Right cardiac atrium (tissue), 5 donors: ENCODE data around the gene ATP2A1. TPM values are rescaled to one million over a fixed set of nuclear protein-coding genes. Genes with fewer than 3 reads are reported as not detected.
A peak's percentile ranks its signal among the peaks of the same experiment; 100 is the strongest.

Experiments
- ATAC-seq, 2 donors: fragments of 200-7000 bp; cut with Tn5 transposase; one replicate each; pipeline versions ENCODE4 v1.8.0 to v1.9.1; 2020; ENCODE audit warnings: moderate library complexity in 2 of 2, mild to moderate bottlenecking in 1 of 2
- DNase-seq, 3 donors: peaks; one replicate each; pipeline ENCODE4 v3.0.0-alpha.2; 2020
- H3K27ac ChIP-seq: one replicate; pipeline ENCODE4 v1.5.1; 2013; ENCODE audit warnings: mild to moderate bottlenecking, low read length, control low read depth, moderate library complexity
- H3K27me3 ChIP-seq: one replicate; pipeline ENCODE4 v1.6.1; 2013; ENCODE audit not compliant: control insufficient read depth, insufficient read depth
- H3K4me1 ChIP-seq: one replicate; pipeline ENCODE4 v1.6.1; 2013; ENCODE audit warnings: low read length; ENCODE audit not compliant: control insufficient read depth, insufficient read depth
- H3K4me3 ChIP-seq: one replicate; pipeline ENCODE4 v1.5.1; 2013; ENCODE audit warnings: low read length, control low read depth
- H3K9me3 ChIP-seq: one replicate; pipeline ENCODE4 v1.6.1; 2013; ENCODE audit warnings: low read length; ENCODE audit not compliant: control insufficient read depth
- WGBS: extraction: QIAGEN DNeasy Blood & Tissue Kit; methylation state at CpG from one replicate; pipeline ENCODE4 v1.1.7; 2013; 5-methylcytosine and 5-hydroxymethylcytosine counted together
- intact Hi-C, 4 donors: fragments of 100-400 bp; cut with DNase I; formaldehyde crosslinking; loops; one replicate each; pipeline versions ENCODE4 v1.11.0 to v1.14.0; 2022 to 2023
- polyA plus RNA-seq: library from polyadenylated mRNA; stranded (reverse); fragments of 200-250 nt; gene quantifications from one replicate; pipeline ENCODE4 v1.2.3, GENCODE V29; 2013
- total RNA-seq, 4 donors: library from RNA; stranded (reverse); fragmentation: NEBNext Ultra II Directional; extraction: Animal tissue kit (Norgen Biotek cat#: 25700); gene quantifications; one replicate each; pipeline ENCODE4 v1.2.1, GENCODE V29; 2021
- donor health status: healthy with polysubstance abuse.
- donor health status: DM: no; HTN: yes; CAD: no.
- donor health status: DM: no; HTN: no; CAD: no.
- donor health status: DM: no; HTN: yes; CAD: no; lungs with severe emphysema.
- donor health status: DM: yes; HTN: yes; CAD: no.

The ATP2A1 gene
- total and polyA plus RNA-seq, 5 donors = 0.11 to 0.75 (median 0.48) TPM

DNA sequence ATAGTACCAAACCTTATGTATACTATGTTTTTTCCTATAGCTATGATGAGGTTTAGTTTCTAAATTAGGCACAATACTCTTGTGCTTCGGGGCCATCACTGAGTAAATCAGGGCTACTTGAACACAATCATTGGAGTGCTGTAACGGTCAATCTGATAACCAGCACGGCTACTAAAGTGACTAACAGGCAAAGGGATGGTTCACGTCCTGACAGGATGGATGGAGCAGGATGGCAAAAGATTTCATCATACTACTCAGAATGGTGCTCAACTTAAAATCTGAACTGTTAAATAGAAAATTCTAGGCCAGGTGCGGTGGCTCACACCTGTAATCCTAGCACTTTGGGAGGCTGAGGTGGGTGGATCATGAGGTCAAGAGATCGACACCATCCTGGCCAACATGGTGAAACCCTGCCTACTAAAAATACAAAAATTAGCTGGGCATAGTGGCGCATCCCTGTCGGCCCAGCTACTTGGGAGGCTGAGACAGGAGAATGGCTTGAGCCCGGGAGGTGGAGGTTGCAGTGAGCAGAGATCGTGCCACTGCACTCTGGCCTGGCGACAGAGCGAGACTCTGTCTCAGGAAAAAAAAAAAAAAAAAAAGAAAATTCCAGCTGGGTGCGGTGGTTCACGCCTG is 39.2 kb upstream of the ATP2A1 start:
- Histone ChIP-seq H3K4me1 (no peaks in the 10 kb centered on the region), H3K27me3 (no peaks in the 10 kb centered on the region), H3K4me3 (no peak overlapping the region), H3K9me3 (no peaks in the 10 kb centered on the region), H3K27ac (no peak overlapping the region)
- intact Hi-C loops = no loop called here
- DNase-seq (no peak), ATAC-seq (no peak)
- WGBS = 93% methylated on average over 14 of the region's 14 CpGs

GRCh38 chr16:28839899-28840298 is 38.4 kb upstream of the ATP2A1 start:
- H3K4me1 ChIP-seq = no peaks in the 10 kb centered on the region
- intact Hi-C loops = no loop called here
- no peak overlapping the region for H3K27ac ChIP-seq
- ATAC-seq (no peak), DNase-seq (no peak)
- no peaks in the 10 kb centered on the region for H3K9me3 ChIP-seq
- WGBS = 26% methylated on average over 1 of the region's 1 CpG
- H3K27me3 ChIP-seq = no peaks in the 10 kb centered on the region
- no peak overlapping the region for H3K4me3 ChIP-seq

DNA sequence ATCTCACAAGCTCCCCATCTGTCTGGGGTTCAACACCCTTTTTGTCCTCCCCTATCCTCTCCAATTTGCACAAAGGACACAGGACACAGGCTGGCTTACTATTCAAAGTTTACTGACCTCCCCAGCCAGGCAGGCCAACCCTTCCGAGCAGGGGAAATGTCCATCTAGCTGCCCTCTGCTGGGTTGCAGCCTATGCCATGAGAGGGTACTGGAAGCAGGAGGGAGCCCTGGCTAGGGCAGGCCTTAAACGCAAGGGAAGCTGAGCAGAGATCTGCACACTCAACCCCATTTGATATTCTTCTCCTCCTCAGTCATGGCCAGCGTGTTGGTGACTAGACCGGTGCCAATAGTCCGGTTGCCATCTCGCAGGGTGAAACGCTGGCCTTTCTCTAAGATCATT is 35.6 kb upstream of the ATP2A1 start:
- Histone ChIP-seq H3K4me3 (no peak overlapping the region), H3K4me1 (peaks cover 3% of the 10 kb centered on the region), H3K27me3 (no peaks in the 10 kb centered on the region), H3K9me3 (no peaks in the 10 kb centered on the region), H3K27ac (no peak overlapping the region)
- no peak for ATAC-seq
- WGBS = 90% methylated on average over 7 of the region's 7 CpGs
- no peak for DNase-seq
- intact Hi-C loops = no loop called here

- H3K4me1 ChIP-seq = peaks cover 3% of the 10 kb centered on the region
- H3K9me3 ChIP-seq = no peaks in the 10 kb centered on the region
- ATAC-seq = no peak
- H3K4me3 ChIP-seq = no peak overlapping the region
- no peak overlapping the region for H3K27ac ChIP-seq
- DNase-seq = peak in 1 of 3 donors; percentile 42
- intact Hi-C loops = no loop called here
- WGBS = 89% methylated on average over 12 of the region's 12 CpGs
- no peaks in the 10 kb centered on the region for H3K27me3 ChIP-seq
These were observed 34.5 kb upstream of the ATP2A1 start for GRCh38 chr16:28843766-28844165.

DNA sequence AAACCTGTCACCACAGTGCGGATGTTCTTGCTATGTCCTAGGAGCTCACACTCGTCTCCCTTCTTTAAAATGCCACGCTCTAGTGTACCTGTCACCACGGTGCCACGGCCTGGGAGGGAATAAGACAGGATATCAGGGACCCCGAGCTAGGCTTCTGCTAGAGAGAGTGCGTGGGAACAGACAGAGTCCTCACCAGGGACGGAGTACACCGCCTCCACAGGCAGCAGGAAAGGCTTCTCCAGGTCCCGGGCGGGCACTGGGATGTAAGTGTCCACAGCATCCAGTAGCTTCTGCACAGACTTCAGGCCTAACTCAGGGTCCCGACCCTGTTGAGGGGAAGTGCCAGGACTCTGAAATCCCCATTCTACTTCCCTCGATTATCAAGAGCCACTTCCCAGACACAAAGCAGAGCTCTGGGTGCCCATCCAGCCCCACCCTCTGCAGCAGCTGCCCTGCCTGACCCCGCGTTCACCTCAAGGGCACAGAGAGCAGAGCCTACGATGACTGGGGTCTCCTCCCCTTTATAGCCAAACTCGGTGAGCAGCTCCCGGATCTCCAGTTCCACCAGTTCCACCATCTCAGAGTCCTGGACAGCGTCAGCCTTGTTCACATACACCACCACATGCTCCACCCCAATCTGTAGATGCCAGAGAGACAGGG is 33.9 kb upstream of the ATP2A1 start:
- no peaks in the 10 kb centered on the region for H3K27me3 ChIP-seq
- H3K4me3 ChIP-seq = no peak overlapping the region
- H3K4me1 ChIP-seq = peaks cover 3% of the 10 kb centered on the region
- no peak overlapping the region for H3K27ac ChIP-seq
- intact Hi-C loops = no loop called here
- WGBS = 86% methylated on average over 19 of the region's 19 CpGs
- no peak for DNase-seq
- no peaks in the 10 kb centered on the region for H3K9me3 ChIP-seq
- ATAC-seq = no peak

GRCh38 chr16:28845293-28845692 is 33.0 kb upstream of the ATP2A1 start:
- no peak for ATAC-seq
- H3K27ac ChIP-seq = no peak overlapping the region
- no peak for DNase-seq
- H3K4me1 ChIP-seq = peaks cover 3% of the 10 kb centered on the region
- no peaks in the 10 kb centered on the region for H3K27me3 ChIP-seq
- intact Hi-C loops = no loop called here
- no peaks in the 10 kb centered on the region for H3K9me3 ChIP-seq
- peak overlapping the region; percentile 45 for H3K4me3 ChIP-seq
- 51% methylated on average over 10 of the region's 10 CpGs for WGBS

DNA sequence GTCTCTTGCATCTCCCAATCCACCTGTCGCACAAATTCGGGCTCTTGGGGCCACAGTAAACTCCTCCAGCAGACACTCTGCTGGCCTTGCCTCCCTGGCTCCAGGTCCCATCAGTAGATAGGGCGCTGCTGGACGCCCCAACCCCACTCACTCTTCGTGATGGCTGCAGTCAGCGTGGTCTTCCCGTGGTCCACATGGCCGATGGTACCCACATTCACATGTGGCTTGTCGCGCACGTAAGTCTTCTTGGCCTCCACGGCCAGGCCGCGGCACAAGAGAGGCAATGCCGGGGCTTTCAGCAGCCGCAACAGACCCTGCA is 32.6 kb upstream of the ATP2A1 start:
- peaks cover 3% of the 10 kb centered on the region for H3K4me1 ChIP-seq
- intact Hi-C loops = no loop called here
- peak overlapping the region; percentile 45 for H3K4me3 ChIP-seq
- WGBS = 2% methylated on average over 16 of the region's 16 CpGs
- H3K27ac ChIP-seq = peak overlapping the region; percentile 21
- DNase-seq (no peak), ATAC-seq (peak; percentile 1)
- no peaks in the 10 kb centered on the region for H3K27me3 ChIP-seq
- no peaks in the 10 kb centered on the region for H3K9me3 ChIP-seq

DNA sequence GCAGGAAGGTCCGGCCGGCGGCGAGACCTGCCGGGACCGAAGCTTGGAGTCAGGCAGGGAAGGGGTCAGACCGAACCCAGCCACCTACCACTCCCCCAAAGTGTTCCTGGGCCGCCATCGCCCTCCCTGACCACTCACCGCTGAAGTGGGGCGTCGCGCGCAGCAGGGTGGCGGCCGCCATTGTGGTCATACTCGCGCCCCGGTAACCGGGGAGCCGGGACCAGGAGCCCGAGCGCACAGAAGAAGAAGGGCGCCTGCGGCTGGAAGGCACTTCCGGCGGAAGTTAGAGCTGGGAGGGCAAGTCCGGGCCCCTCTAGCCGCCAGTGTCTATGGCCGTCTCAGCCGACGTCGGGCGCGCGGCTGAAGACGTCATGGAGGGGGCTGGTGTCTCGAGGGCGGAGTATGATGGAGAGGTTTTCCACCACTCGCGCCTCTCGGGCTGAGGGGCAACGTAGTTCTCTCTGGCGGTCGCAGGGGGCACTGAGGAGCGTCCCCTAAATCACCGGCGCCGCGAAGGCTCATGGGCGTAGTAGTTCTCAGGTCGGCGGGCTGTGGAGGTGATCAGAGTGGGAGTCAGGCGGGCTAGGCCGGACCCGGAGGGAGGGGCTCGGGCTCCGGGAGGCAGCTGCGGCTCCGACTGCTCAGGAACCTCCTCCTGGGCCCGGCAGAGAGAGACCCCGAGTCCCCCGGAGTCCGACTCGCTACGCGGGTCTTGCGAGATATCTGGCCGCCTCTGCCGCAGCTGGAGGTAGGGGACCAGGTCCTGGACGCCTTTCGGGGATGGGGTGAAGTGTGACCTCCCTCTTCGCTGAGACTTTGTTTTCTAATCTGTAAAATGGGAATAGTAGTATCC is 32.0 kb upstream of the ATP2A1 start, which contains the start of gene TUFM:
Gene TUFM (minus strand): TSS at position 269 of the 853 bp plus-strand sequence. CDS start 79 bp downstream, at position 190.
- under 1% methylated on average over 73 of the region's 73 CpGs for WGBS
- peak; percentile 98 to 99 (median 99) for DNase-seq
- H3K27me3 ChIP-seq = no peaks in the 10 kb centered on the region
- intact Hi-C loops = no loop called here
- peak within 1 kb of the TSS; percentile 75 for H3K4me3 ChIP-seq
- H3K9me3 ChIP-seq = no peaks in the 10 kb centered on the region
- peak; percentile 97 for ATAC-seq
- peaks cover 3% of the 10 kb centered on the region for H3K4me1 ChIP-seq
- H3K27ac ChIP-seq = peak within 1 kb of the TSS; percentile 85

DNA sequence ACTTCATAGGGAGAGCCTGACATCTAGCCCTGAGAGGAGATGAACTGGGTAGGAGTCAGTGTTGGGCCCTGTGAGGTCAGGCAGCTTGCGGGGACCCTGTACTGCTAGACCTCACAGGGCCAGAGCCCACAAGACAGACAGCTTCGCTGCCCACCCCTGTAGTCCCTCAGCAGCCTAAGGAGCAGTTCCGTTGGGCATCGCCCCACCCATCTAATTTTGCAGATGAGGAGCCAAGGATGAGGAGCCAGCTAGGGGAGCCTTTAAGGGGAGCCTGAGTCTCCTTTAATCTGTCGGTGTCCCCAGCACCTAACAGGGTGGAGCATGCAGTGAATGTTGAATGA is 31.4 kb upstream of the ATP2A1 start:
- 16% methylated on average over 5 of the region's 5 CpGs for WGBS
- peaks cover 3% of the 10 kb centered on the region for H3K4me1 ChIP-seq
- ATAC-seq = peak; percentile 20 to 39
- intact Hi-C loops = no loop called here
- DNase-seq = peak in 1 of 3 donors; percentile 53
- no peaks in the 10 kb centered on the region for H3K9me3 ChIP-seq
- peak overlapping the region; percentile 85 for H3K27ac ChIP-seq
- peak overlapping the region; percentile 75 for H3K4me3 ChIP-seq
- no peaks in the 10 kb centered on the region for H3K27me3 ChIP-seq

DNA sequence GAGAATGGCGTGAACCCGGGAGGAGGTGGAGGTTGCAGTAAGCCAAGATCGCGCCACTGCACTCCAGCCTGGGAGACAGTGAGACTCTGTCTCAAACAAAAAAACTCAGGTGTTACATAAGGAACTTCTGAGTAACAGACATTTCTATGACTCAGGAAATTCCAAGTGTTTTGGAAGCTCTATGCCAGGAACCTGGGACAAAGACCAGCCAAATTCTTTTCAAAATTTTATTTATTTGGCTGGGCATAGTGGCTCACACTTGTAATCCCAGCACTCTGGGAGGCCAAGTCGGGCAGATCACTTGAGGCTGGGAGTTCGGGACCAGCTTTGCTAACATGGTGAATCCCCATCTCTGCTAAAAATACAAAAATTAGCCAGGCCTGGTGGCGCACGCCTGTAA is 19.9 kb upstream of the ATP2A1 start:
- Histone ChIP-seq H3K4me3 (no peak overlapping the region), H3K27me3 (no peaks in the 10 kb centered on the region), H3K27ac (no peak overlapping the region), H3K4me1 (no peaks in the 10 kb centered on the region), H3K9me3 (no peaks in the 10 kb centered on the region)
- ATAC-seq = no peak
- DNase-seq = no peak
- intact Hi-C loops = no loop called here
- 94% methylated on average over 8 of the region's 8 CpGs for WGBS

DNA sequence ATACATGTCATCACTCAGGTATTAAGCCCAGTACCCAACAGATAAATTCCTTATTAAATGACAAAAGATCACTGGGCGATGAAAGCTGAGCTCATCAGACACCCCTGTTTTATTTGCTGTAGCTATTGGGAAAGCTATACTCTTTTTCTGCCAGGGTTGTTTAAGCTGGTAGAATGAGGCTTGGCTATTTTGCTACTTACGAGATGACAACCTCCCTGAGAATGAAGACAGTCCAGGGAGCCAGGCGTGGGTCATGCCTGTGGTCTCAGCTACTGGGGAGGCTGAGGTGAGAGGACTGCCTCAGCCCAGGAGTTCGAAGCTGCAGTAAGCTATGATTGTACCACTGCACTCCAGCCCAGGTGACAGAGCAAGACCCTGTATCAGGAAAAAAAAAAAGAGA is 19.0 kb upstream of the ATP2A1 start:
- WGBS = 74% methylated on average over 4 of the region's 4 CpGs
- DNase-seq (no peak), ATAC-seq (no peak)
- no peaks in the 10 kb centered on the region for H3K9me3 ChIP-seq
- no peak overlapping the region for H3K27ac ChIP-seq
- H3K4me3 ChIP-seq = no peak overlapping the region
- no peaks in the 10 kb centered on the region for H3K4me1 ChIP-seq
- H3K27me3 ChIP-seq = no peaks in the 10 kb centered on the region
- intact Hi-C loops = no loop called here
